H1 (cell line): ENCODE results near the gene TWIST2. TPM values are rescaled to one million over a fixed set of nuclear protein-coding genes. Genes with fewer than 3 reads are reported as not detected.

Source experiments
- CTCF ChIA-PET: fragments of 300-600 bp; sonication (Branson Sonifier 250); formaldehyde crosslinking; loops from one replicate; lab custom pipeline; 2021; ENCODE audit not compliant: partially characterized antibody; lab: Charles Lee
- POLR2A ChIA-PET: fragments of 300-600 bp; sonication (Branson Sonifier 250); formaldehyde crosslinking; loops from one replicate; lab custom pipeline; 2021; ENCODE audit warnings: inconsistent platforms; ENCODE audit not compliant: partially characterized antibody; lab: Charles Lee
- DNase-seq, 2 experiments: peaks; one replicate each; pipeline versions ENCODE4 v3.0.0 to v3.0.0-alpha.2; 2010 to 2022; ENCODE audit warnings: low spot score in 2 of 2, low read depth in 1 of 2, mixed read lengths in 1 of 2
- FAIRE-seq: peaks from 2 replicates; lab custom pipeline; 2011; peaks lifted over from hg19 to GRCh38; lab: Jason Lieb, UNC
- H2AFZ ChIP-seq: 2 replicates; pipeline ENCODE4 v1.8.1; 2012; ENCODE audit warnings: low read length, inconsistent platforms
- H2AK5ac ChIP-seq: 2 replicates; pipeline ENCODE4 v1.6.1; 2013; ENCODE audit warnings: low read depth, low read length
- H2BK120ac ChIP-seq: replicated peaks from 2 replicates; pipeline ENCODE3; 2013; ENCODE audit warnings: low read depth, low read length, inconsistent platforms
- H2BK12ac ChIP-seq: 2 replicates; pipeline ENCODE4 v1.6.1; 2013; ENCODE audit warnings: low read depth, low read length
- H2BK15ac ChIP-seq: 2 replicates; pipeline ENCODE4 v1.6.1; 2013; ENCODE audit warnings: low read length
- H2BK20ac ChIP-seq: 2 replicates; pipeline ENCODE4 v1.6.1; 2013; ENCODE audit warnings: low read length
- H2BK5ac ChIP-seq: 2 replicates; pipeline ENCODE4 v1.6.1; 2013; ENCODE audit warnings: low read depth, low read length
- H3K14ac ChIP-seq: 2 replicates; pipeline ENCODE4 v1.6.1; 2013; ENCODE audit warnings: inconsistent platforms; ENCODE audit not compliant: insufficient read length
- H3K18ac ChIP-seq: 2 replicates; pipeline ENCODE4 v1.6.1; 2013; ENCODE audit warnings: low read length; ENCODE audit errors: extremely low read depth
- H3K23ac ChIP-seq: 2 replicates; pipeline ENCODE4 v1.6.1; 2013; ENCODE audit warnings: inconsistent platforms; ENCODE audit not compliant: insufficient read length
- H3K23me2 ChIP-seq: 2 replicates; pipeline ENCODE4 v1.6.1; 2013; ENCODE audit warnings: low read depth, low read length
- H3K27ac ChIP-seq: 2 replicates; pipeline ENCODE4 v1.6.1; 2011; ENCODE audit warnings: low read depth, low read length, inconsistent platforms
- H3K27me3 ChIP-seq, 4 experiments: replicated peaks in 1 of 4; 1 replicate in 1 of 4; 2 replicates in 3 of 4; pipeline versions ENCODE4 v1.6.1 to v1.8.1; 2011 to 2013; ENCODE audit warnings: low read length in 3 of 4, mild to moderate bottlenecking in 3 of 4, inconsistent platforms in 2 of 4, mixed read lengths in 2 of 4, moderate library complexity in 1 of 4; ENCODE audit not compliant: control insufficient read depth in 3 of 4, insufficient read depth in 3 of 4; ENCODE audit errors: extremely low read depth in 1 of 4
- H3K36me3 ChIP-seq, 4 experiments: 2 replicates each; pipeline versions ENCODE4 v1.6.1 to v1.8.1; 2011 to 2013; ENCODE audit warnings: mild to moderate bottlenecking in 4 of 4, low read length in 3 of 4, moderate library complexity in 2 of 4, control low read depth in 1 of 4, inconsistent platforms in 1 of 4; ENCODE audit not compliant: insufficient read depth in 4 of 4, control insufficient read depth in 2 of 4
- H3K4ac ChIP-seq: replicated peaks from 2 replicates; pipeline ENCODE3; 2013; ENCODE audit warnings: low read length, low read depth, mixed read lengths, inconsistent platforms; ENCODE audit not compliant: insufficient read length
- H3K4me1 ChIP-seq, 4 experiments: replicated peaks in 1 of 4; 1 replicate in 1 of 4; 2 replicates in 3 of 4; pipeline versions ENCODE4 v1.6.1 to v1.8.1; 2011 to 2013; ENCODE audit warnings: low read length in 3 of 4, inconsistent platforms in 2 of 4, mixed read lengths in 1 of 4; ENCODE audit not compliant: insufficient read depth in 4 of 4, control insufficient read depth in 3 of 4
- H3K4me2 ChIP-seq, 2 experiments: 2 replicates each; pipeline versions ENCODE4 v1.6.1 to v1.8.1; 2011 to 2013; ENCODE audit warnings: low read depth in 2 of 2, low read length in 2 of 2, control low read depth in 1 of 2, inconsistent platforms in 1 of 2, mild to moderate bottlenecking in 1 of 2; ENCODE audit not compliant: insufficient read depth in 1 of 2
- H3K4me3 ChIP-seq, 4 experiments: fragments of 200-600, 300-600 bp in 1 of 4; sonication (generic), shearing (Covaris generic), sonication (Bioruptor Twin) in 1 of 4; 2 replicates each; pipeline versions ENCODE4 v1.5.1 to v1.8.1; 2011 to 2016; ENCODE audit warnings: low read length in 4 of 4, low read depth in 3 of 4, control low read depth in 2 of 4, inconsistent platforms in 2 of 4, mild to moderate bottlenecking in 2 of 4, mixed read lengths in 1 of 4, moderate library complexity in 1 of 4; ENCODE audit not compliant: insufficient read depth in 2 of 4; ENCODE audit errors: extremely low read depth in 1 of 4
- H3K56ac ChIP-seq: replicated peaks from 2 replicates; pipeline ENCODE3; 2013; ENCODE audit warnings: low read depth, mild to moderate bottlenecking, mixed read lengths, low read length, inconsistent platforms; ENCODE audit not compliant: insufficient read length
- H3K79me1 ChIP-seq: 2 replicates; pipeline ENCODE4 v1.6.1; 2013; ENCODE audit warnings: low read depth, low read length, control low read depth
- H3K79me2 ChIP-seq, 2 experiments: 2 replicates each; pipeline versions ENCODE4 v1.6.1 to v1.8.1; 2012 to 2013; ENCODE audit warnings: low read length in 2 of 2, mild to moderate bottlenecking in 2 of 2, inconsistent platforms in 1 of 2; ENCODE audit not compliant: insufficient read depth in 2 of 2, control insufficient read depth in 1 of 2
- H3K9ac ChIP-seq, 4 experiments: replicated peaks in 1 of 4; 1 replicate in 1 of 4; 2 replicates in 3 of 4; pipeline versions ENCODE4 v1.6.1 to v1.8.1; 2011 to 2013; ENCODE audit warnings: low read depth in 3 of 4, low read length in 3 of 4, control low read depth in 2 of 4, mild to moderate bottlenecking in 2 of 4, moderate library complexity in 2 of 4, inconsistent platforms in 1 of 4; ENCODE audit errors: extremely low read depth in 1 of 4
- H3K9me3 ChIP-seq, 2 experiments: 2 replicates each; pipeline versions ENCODE4 v1.6.1 to v1.8.1; 2012 to 2013; ENCODE audit warnings: mild to moderate bottlenecking in 2 of 2, moderate library complexity in 2 of 2, control low read depth in 1 of 2, inconsistent platforms in 1 of 2, low read depth in 1 of 2, low read length in 1 of 2, mixed read lengths in 1 of 2; ENCODE audit not compliant: insufficient read depth in 2 of 2
- H4K20me1 ChIP-seq, 2 experiments: replicated peaks in 1 of 2; 2 replicates each; pipeline versions ENCODE3 to v1.8.1; 2011 to 2013; ENCODE audit warnings: inconsistent platforms in 2 of 2, low read length in 2 of 2, mild to moderate bottlenecking in 1 of 2; ENCODE audit not compliant: insufficient read depth in 2 of 2, control insufficient read depth in 1 of 2
- H4K5ac ChIP-seq: 2 replicates; pipeline ENCODE4 v1.6.1; 2013; ENCODE audit warnings: low read length, low read depth, mixed read lengths, inconsistent platforms; ENCODE audit not compliant: insufficient read length
- H4K8ac ChIP-seq: 2 replicates; pipeline ENCODE4 v1.8.0; 2013; ENCODE audit warnings: mild to moderate bottlenecking, moderate library complexity, low read length, inconsistent platforms; ENCODE audit not compliant: insufficient read depth; ENCODE audit errors: extremely low read depth
- H4K91ac ChIP-seq: replicated peaks from 2 replicates; pipeline ENCODE3; 2013; ENCODE audit warnings: low read length, mixed read lengths, inconsistent platforms; ENCODE audit not compliant: insufficient read length
- ATF2 ChIP-seq: IDR thresholded peaks from 2 replicates; pipeline ENCODE4 v1.6.1; 2012; ENCODE audit warnings: low read length, inconsistent platforms
- BACH1 ChIP-seq: IDR thresholded peaks from 2 replicates; pipeline ENCODE4 v1.6.1; 2012; ENCODE audit warnings: low read length, improper control_type of control experiment
- CBX5 ChIP-seq: fragments of 300-800, 300-1000 bp; sonication (generic); IDR thresholded peaks from 2 replicates; pipeline ENCODE4 v1.7.1; 2016; ENCODE audit warnings: antibody characterized with exemption, low read length, low read depth
- CEBPB ChIP-seq: IDR thresholded peaks from 2 replicates; pipeline ENCODE4 v1.6.1; 2012; ENCODE audit warnings: low read depth, low read length
- FOSL1 ChIP-seq: IDR thresholded peaks from 2 replicates; pipeline ENCODE4 v1.6.1; 2011; ENCODE audit warnings: mild to moderate bottlenecking, low read depth, low read length, moderate library complexity; ENCODE audit not compliant: insufficient read depth
- HDAC2 ChIP-seq, 2 experiments: fragments of 300-600 bp in 1 of 2; sonication (generic) in 1 of 2; IDR thresholded peaks; 2 replicates each; pipeline ENCODE4 v1.6.1; 2011 to 2012; ENCODE audit warnings: low read depth in 2 of 2, low read length in 2 of 2, mild to moderate bottlenecking in 2 of 2, moderate library complexity in 2 of 2, borderline replicate concordance in 1 of 2, inconsistent platforms in 1 of 2
- HDAC6 ChIP-seq: IDR thresholded peaks from one replicate; pipeline ENCODE4 v1.7.1; 2012; ENCODE audit warnings: low read depth, mild to moderate bottlenecking, inconsistent platforms, low read length, moderate library complexity
- SIN3A ChIP-seq, 2 experiments: IDR thresholded peaks in 1 of 2; conservative IDR thresholded peaks in 1 of 2; 2 replicates each; pipeline ENCODE4 v1.6.1; 2011 to 2012; ENCODE audit warnings: low read length in 2 of 2, improper control_type of control experiment in 1 of 2, low read depth in 1 of 2, mild to moderate bottlenecking in 1 of 2
- SP2 ChIP-seq: IDR thresholded peaks from 2 replicates; pipeline ENCODE4 v1.6.1; 2012; ENCODE audit warnings: mild to moderate bottlenecking, low read length, inconsistent platforms
- SRF ChIP-seq: IDR thresholded peaks from 2 replicates; pipeline ENCODE4 v1.6.1; 2011; ENCODE audit warnings: mild to moderate bottlenecking, low read depth, low read length, moderate library complexity
- SUZ12 ChIP-seq: fragments of 200-600 bp; sonication (generic); IDR thresholded peaks from 2 replicates; pipeline ENCODE4 v1.6.1; 2012; ENCODE audit warnings: mild to moderate bottlenecking, inconsistent platforms, low read length, moderate library complexity, mixed read lengths
- TAF7 ChIP-seq: optimal IDR thresholded peaks from 2 replicates; pipeline ENCODE3; 2011; ENCODE audit warnings: low read depth, mild to moderate bottlenecking, inconsistent platforms, low read length, moderate library complexity, borderline replicate concordance
- TCF12 ChIP-seq: IDR thresholded peaks from 2 replicates; pipeline ENCODE4 v1.6.1; 2011; ENCODE audit warnings: low read depth, mild to moderate bottlenecking, low read length
- WGBS, 2 experiments: shearing (Covaris generic) in 1 of 2; methylation state at CpG; one replicate each; pipeline versions ENCODE4 v1.1.6 to v1.1.7; 2013 to 2015; ENCODE audit warnings: low lambda C conversion rate in 2 of 2, mixed read lengths in 2 of 2, inconsistent platforms in 1 of 2, low coverage in 1 of 2, missing lambda C conversion rate in 1 of 2; ENCODE audit not compliant: insufficient replicate concordance in 2 of 2, insufficient coverage in 1 of 2, insufficient read length in 1 of 2; ENCODE audit errors: extremely low coverage in 1 of 2, missing lambda C conversion rate in 1 of 2; 5-methylcytosine and 5-hydroxymethylcytosine counted together
- polyA plus RNA-seq, 7 experiments: library from polyadenylated mRNA; depleted of rRNA in 3 of 7; stranded (reverse) in 5 of 7; unstranded in 2 of 7; fragments of >200 nt in 5 of 7; fragments of 200-250 nt in 2 of 7; gene quantifications; 1 replicate in 5 of 7; 2 replicates in 1 of 7; 4 replicates in 1 of 7; pipeline versions ENCODE4 v1.2.1 to v1.2.3, GENCODE V29; 2011 to 2013; ENCODE audit warnings: missing spikeins in 2 of 7, mixed read lengths in 2 of 7
- total RNA-seq: library from RNA; stranded (reverse); fragmentation: NEBNext Ultra II Directional; extraction: Animal tissue kit (Norgen Biotek cat#: 25700); gene quantifications from 2 replicates; pipeline ENCODE4 v1.2.1, GENCODE V29; 2021

Gene TWIST2
- total and polyA plus RNA-seq, 2 of the 8 experiments (the other 6 are each of a cell fraction or from before 2014, with no cell fraction given): 2.6 to 4.3 TPM

- Histone ChIP-seq H3K4ac (no peak overlapping the region), H3K9me3 (peaks cover 3 to 7% of the 10 kb centered on the region in 2 experiments; a peak in 1 of 4 replicates), H4K8ac (no peak overlapping the region), H3K27ac (no peak overlapping the region), H2BK5ac (no peak overlapping the region), H2BK20ac (no peak overlapping the region), H4K91ac (no peak overlapping the region), H2BK15ac (no peak overlapping the region), H3K79me1 (no peaks in the 10 kb centered on the region), H3K9ac (no peak overlapping the region), H2BK12ac (no peak overlapping the region), H3K23ac (no peak overlapping the region), H3K23me2 (no peaks in the 10 kb centered on the region), H2AFZ (no peak overlapping the region), H3K36me3 (no peaks in the 10 kb centered on the region), H3K79me2 (no peaks in the 10 kb centered on the region), H3K18ac (no peak overlapping the region), H3K56ac (no peak overlapping the region), H3K4me2 (no peak overlapping the region), H3K14ac (no peak overlapping the region), H4K20me1 (no peaks in the 10 kb centered on the region), H3K27me3 (no peaks in the 10 kb centered on the region; a peak in 1 of 7 replicates), H3K4me1 (no peaks in the 10 kb centered on the region), H2AK5ac (no peak overlapping the region), H4K5ac (no peak overlapping the region), H2BK120ac (no peak overlapping the region), H3K4me3 (no peak overlapping the region)
- FAIRE-seq (no peak), DNase-seq (no peak)
- ChIA-PET POLR2A (no interaction called here), CTCF (no interaction called here)
- whole genome bisulfite sequencing, 2 experiments: 91% methylated on average over 4 of the region's 4 CpGs; no CpG with 5 or more reads in 1 of the 2 experiments
- TF ChIP-seq TAF7 (no peak), SIN3A (conservative IDR thresholded peaks at IDR 0.05 in 1 of 2, IDR thresholded peaks at IDR 0.05 in 1 of 2; ENCODE audit: low read depth in 1 of 2, low read length in 2 of 2) (no peak), FOSL1 (no peak), HDAC6 (no peak), CBX5 (no peak), SUZ12 (no peak), ATF2 (no peak), TCF12 (no peak), CEBPB (no peak), SRF (no peak), BACH1 (no peak), SP2 (no peak), HDAC2 (IDR thresholded peaks at IDR 0.05; ENCODE audit: borderline replicate concordance in 1 of 2, low read depth in 2 of 2, low read length in 2 of 2) (no peak)
Observed at GRCh38 chr2:238802957-238803356, 44.9 kb upstream of the TWIST2 start.
